Kidney epithelial cell (primary cell): Measurements from ENCODE around the gene PTS. TPM values are rescaled to one million over a fixed set of nuclear protein-coding genes. Genes with fewer than 3 reads are reported as not detected.

ENCODE experiments used
- DNase-seq: peaks from one replicate; pipeline ENCODE4 v3.0.0-alpha.2; 2010; ENCODE audit warnings: low read depth
- H3K27me3 ChIP-seq: 2 replicates; pipeline ENCODE4 v1.6.0; 2011; ENCODE audit warnings: low read length; ENCODE audit not compliant: control insufficient read depth, insufficient read depth
- H3K36me3 ChIP-seq: 2 replicates; pipeline ENCODE4 v1.5.1; 2011; ENCODE audit warnings: low read length; ENCODE audit not compliant: control insufficient read depth, insufficient read depth
- H3K4me3 ChIP-seq: 2 replicates; pipeline ENCODE4 v1.5.1; 2011; ENCODE audit warnings: low read depth, mild to moderate bottlenecking, control low read depth, low read length
- CTCF ChIP-seq: IDR thresholded peaks from 2 replicates; pipeline ENCODE4 v1.5.1; 2011; ENCODE audit warnings: mild to moderate bottlenecking, moderate library complexity, low read length, control low read depth, inconsistent platforms; ENCODE audit not compliant: insufficient read depth, poor library complexity, severe bottlenecking
- total RNA-seq: library from RNA; depleted of rRNA; stranded (reverse); fragments of >200 nt; gene quantifications from 2 replicates; pipeline ENCODE4 v1.2.3, GENCODE V29; 2015

Gene PTS
- total RNA-seq, 1 donor from 2014 or later = 24.1 TPM

DNA sequence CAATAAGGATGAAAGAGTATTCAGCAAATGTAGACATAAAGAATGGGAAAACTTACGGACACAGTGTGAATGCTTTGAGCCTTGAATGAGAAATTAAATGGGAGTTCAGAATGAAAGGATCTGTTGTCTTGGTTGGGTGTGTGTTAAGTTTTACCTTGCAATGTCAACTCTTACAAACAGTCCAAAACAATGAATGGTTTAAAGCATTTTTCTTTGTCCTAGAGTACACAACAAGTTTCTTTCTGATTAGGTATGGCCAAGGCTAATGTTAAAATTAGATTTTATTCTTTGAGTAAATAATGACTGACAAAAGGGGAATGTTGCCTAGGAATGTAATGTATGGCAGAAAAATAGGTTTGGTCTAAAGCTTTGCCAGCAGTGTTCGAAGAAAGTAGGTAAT lies 2.5 kb downstream of the PTS start:
- Histone ChIP-seq H3K36me3 (no peaks in the 10 kb centered on the region), H3K27me3 (no peaks in the 10 kb centered on the region), H3K4me3 (no peak overlapping the region)
- TF ChIP-seq CTCF = no peak
- no peak for DNase-seq

DNA sequence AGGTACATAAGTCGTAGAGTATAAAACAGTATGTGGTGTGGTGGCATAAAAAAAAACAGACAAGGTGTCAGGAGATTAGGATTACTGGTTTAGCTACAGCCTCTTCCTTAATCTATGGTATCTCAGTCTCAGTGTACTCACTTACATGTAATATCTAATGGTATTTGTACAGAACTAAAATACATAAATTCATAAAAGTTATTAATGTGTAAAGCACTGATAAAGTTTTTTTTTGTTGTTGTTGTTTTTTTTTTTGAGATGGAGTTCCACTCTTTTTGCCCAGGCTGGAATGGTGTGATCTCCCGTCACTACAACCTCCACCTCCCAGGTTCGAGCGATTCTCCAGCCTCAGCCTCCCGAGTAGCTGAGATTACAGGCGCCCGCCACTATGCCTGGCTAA lies 2.9 kb downstream of the PTS start:
- H3K27me3 ChIP-seq = no peaks in the 10 kb centered on the region

GRCh38 chr11:112229746-112230433 lies 3.7 kb downstream of the PTS start:
- no peaks in the 10 kb centered on the region for H3K36me3 ChIP-seq
- no peak overlapping the region for H3K4me3 ChIP-seq
- no peaks in the 10 kb centered on the region for H3K27me3 ChIP-seq
- no peak for DNase-seq
- no peak for TF ChIP-seq CTCF

More for the DNA sequence above, 2.9 kb downstream of the PTS start:
- TF ChIP-seq CTCF = no peak
- DNase-seq = no peak
- H3K36me3 ChIP-seq = no peaks in the 10 kb centered on the region
- H3K4me3 ChIP-seq = no peak overlapping the region

DNA sequence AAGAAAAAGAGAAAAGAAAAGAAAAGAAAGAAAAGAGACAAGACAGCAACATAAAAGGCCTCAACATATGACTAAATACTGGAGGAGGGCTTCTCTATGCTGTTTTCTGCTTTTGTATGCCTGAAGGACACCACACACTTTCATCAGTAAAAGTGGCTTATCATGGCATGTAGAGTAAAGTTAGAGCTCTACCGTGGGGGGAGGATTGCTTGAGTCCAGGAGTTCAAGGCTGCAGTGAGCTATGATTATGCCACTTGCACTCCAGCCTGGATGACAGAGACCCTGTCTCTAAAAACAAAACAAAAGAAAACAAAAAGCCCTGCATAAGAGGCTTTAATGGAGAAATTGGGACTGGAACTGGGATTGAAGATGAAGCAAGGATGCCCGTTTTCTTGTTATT lies 5.7 kb downstream of the PTS start:
- DNase-seq = no peak
- H3K36me3 ChIP-seq = no peaks in the 10 kb centered on the region
- TF ChIP-seq CTCF = no peak
- no peaks in the 10 kb centered on the region for H3K27me3 ChIP-seq
- no peak overlapping the region for H3K4me3 ChIP-seq

DNA sequence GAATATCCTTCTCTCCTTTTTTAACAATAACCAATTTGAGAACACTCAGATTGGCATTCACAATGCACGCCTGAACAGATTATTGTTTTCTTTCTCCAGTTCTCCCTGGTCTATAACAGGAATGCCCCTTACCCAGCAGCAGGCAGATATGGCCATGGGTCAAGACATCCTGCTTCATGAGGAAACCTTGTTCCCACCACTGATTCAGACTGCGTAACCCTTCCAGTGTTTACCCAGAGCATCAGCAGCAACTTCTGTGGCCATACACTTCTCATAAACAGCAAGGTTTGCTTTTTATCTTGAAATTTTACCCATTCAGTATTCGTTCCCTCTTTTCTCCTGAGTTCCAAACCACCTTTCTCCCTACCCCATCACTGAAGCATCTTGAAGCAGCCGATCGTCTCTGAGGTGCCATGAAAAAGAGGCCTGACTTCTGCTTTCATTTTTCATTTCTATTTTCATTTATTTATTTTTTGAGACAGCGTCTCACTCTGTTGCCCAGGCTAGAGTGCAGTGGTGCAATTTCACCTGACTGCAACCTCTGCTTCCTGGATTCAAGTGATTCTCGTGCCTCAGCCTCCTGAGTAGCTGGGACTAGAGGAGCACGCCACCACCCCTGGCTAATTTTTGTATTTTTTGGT lies 9.6 kb downstream of the PTS start:
- no peak for DNase-seq
- Histone ChIP-seq H3K4me3 (no peak overlapping the region), H3K36me3 (no peaks in the 10 kb centered on the region), H3K27me3 (no peaks in the 10 kb centered on the region)
- TF ChIP-seq CTCF = no peak

GRCh38 chr11:112237451-112237850 lies 11.2 kb downstream of the PTS start:
- no peaks in the 10 kb centered on the region for H3K36me3 ChIP-seq
- no peak for TF ChIP-seq CTCF
- DNase-seq = no peak
- H3K4me3 ChIP-seq = no peak overlapping the region
- H3K27me3 ChIP-seq = no peaks in the 10 kb centered on the region
